IMR-90 (cell line): ENCODE measurements around the gene PTPRK. TPM values are rescaled to one million over a fixed set of nuclear protein-coding genes. Genes with fewer than 3 reads are reported as not detected.

Experiments used
- ATAC-seq: fragments of 200-7000 bp; cut with Tn5 transposase; 2 replicates; pipeline ENCODE4 v1.9.1; 2020; ENCODE audit warnings: low read depth, mild to moderate bottlenecking, moderate library complexity
- BruUV-seq: library from RNA; stranded (reverse); fragments of 400-500 nt; replicated peaks from 2 replicates; lab custom pipeline; 2021; lab: Mats Ljungman, UMichigan
- CTCF ChIA-PET: fragments of 300-600 bp; formaldehyde crosslinking; extraction: SDS; loops from one replicate; lab custom pipeline; 2021; ENCODE audit warnings: antibody characterized with exemption; lab: Yijun Ruan, JAX
- POLR2A ChIA-PET: fragments of 300-600 bp; sonication (Branson Sonifier 250); formaldehyde crosslinking; loops from one replicate; lab custom pipeline; 2022; ENCODE audit warnings: antibody characterized with exemption; ENCODE audit not compliant: unreplicated experiment; lab: Charles Lee
- DNase-seq: peaks from one replicate; pipeline ENCODE4 v3.0.0; 2013
- H2AFZ ChIP-seq: replicated peaks from 2 replicates; pipeline ENCODE3; 2013; ENCODE audit warnings: low read length, mild to moderate bottlenecking; ENCODE audit not compliant: poor library complexity
- H2AK5ac ChIP-seq: 2 replicates; pipeline ENCODE4 v1.6.1; 2013; ENCODE audit warnings: low read depth, low read length, inconsistent platforms
- H2AK9ac ChIP-seq: replicated peaks from 2 replicates; pipeline ENCODE3; 2013; ENCODE audit warnings: mild to moderate bottlenecking, low read depth, low read length, moderate library complexity; ENCODE audit not compliant: poor library complexity
- H2BK120ac ChIP-seq: 2 replicates; pipeline ENCODE4 v1.6.1; 2013; ENCODE audit warnings: low read depth, low read length, inconsistent platforms
- H2BK15ac ChIP-seq: 3 replicates; pipeline ENCODE4 v1.6.1; 2013; ENCODE audit warnings: low read depth, low read length, inconsistent platforms
- H2BK20ac ChIP-seq: 2 replicates; pipeline ENCODE4 v1.6.1; 2013; ENCODE audit warnings: low read depth, mild to moderate bottlenecking, inconsistent platforms, low read length, moderate library complexity
- H2BK5ac ChIP-seq: 2 replicates; pipeline ENCODE4 v1.6.1; 2013; ENCODE audit warnings: mild to moderate bottlenecking, low read depth, low read length, inconsistent platforms; ENCODE audit not compliant: poor library complexity, severe bottlenecking
- H3K14ac ChIP-seq: replicated peaks from 2 replicates; pipeline ENCODE4 v1.6.1; 2013; ENCODE audit warnings: low read depth, low read length, inconsistent platforms
- H3K18ac ChIP-seq: 2 replicates; pipeline ENCODE4 v1.6.1; 2013; ENCODE audit warnings: low read depth, low read length, control low read depth
- H3K23ac ChIP-seq: 2 replicates; pipeline ENCODE4 v1.6.1; 2013; ENCODE audit warnings: low read depth, low read length, inconsistent platforms
- H3K27ac ChIP-seq: 2 replicates; pipeline ENCODE4 v1.5.1; 2013; ENCODE audit warnings: mild to moderate bottlenecking, control low read depth, low read length; ENCODE audit not compliant: insufficient read depth
- H3K27me3 ChIP-seq: 2 replicates; pipeline ENCODE4 v1.6.1; 2013; ENCODE audit warnings: low read length; ENCODE audit not compliant: control insufficient read depth, insufficient read depth
- H3K36me3 ChIP-seq: 2 replicates; pipeline ENCODE4 v1.6.1; 2013; ENCODE audit warnings: low read length, mixed read lengths; ENCODE audit not compliant: control insufficient read depth, insufficient read depth
- H3K4ac ChIP-seq: 2 replicates; pipeline ENCODE4 v1.6.1; 2013; ENCODE audit warnings: low read depth, low read length, inconsistent platforms
- H3K4me1 ChIP-seq: 2 replicates; pipeline ENCODE4 v1.6.1; 2013; ENCODE audit warnings: low read length, mixed read lengths; ENCODE audit not compliant: control insufficient read depth, insufficient read depth
- H3K4me2 ChIP-seq: 2 replicates; pipeline ENCODE4 v1.6.1; 2013; ENCODE audit warnings: low read depth, mild to moderate bottlenecking, control low read depth, low read length, moderate library complexity
- H3K4me3 ChIP-seq: 2 replicates; pipeline ENCODE4 v1.5.1; 2013; ENCODE audit warnings: low read depth, mild to moderate bottlenecking, control low read depth, low read length, moderate library complexity; ENCODE audit not compliant: insufficient read depth
- H3K56ac ChIP-seq: 2 replicates; pipeline ENCODE4 v1.6.1; 2013; ENCODE audit warnings: low read length, inconsistent platforms; ENCODE audit not compliant: insufficient read depth; ENCODE audit errors: extremely low read depth
- H3K79me1 ChIP-seq, 2 experiments: 2 replicates each; pipeline ENCODE4 v1.6.1; 2013; ENCODE audit warnings: low read length in 2 of 2, inconsistent platforms in 1 of 2, low read depth in 1 of 2
- H3K9ac ChIP-seq: 2 replicates; pipeline ENCODE4 v1.6.1; 2013; ENCODE audit warnings: low read depth, low read length, control low read depth
- H3K9me1 ChIP-seq: 2 replicates; pipeline ENCODE4 v1.6.1; 2013; ENCODE audit warnings: low read length, inconsistent platforms; ENCODE audit not compliant: insufficient read depth
- H3K9me3 ChIP-seq: 2 replicates; pipeline ENCODE4 v1.6.1; 2013; ENCODE audit warnings: low read length; ENCODE audit not compliant: control insufficient read depth, insufficient read depth
- H4K20me1 ChIP-seq: 2 replicates; pipeline ENCODE4 v1.6.1; 2013; ENCODE audit warnings: low read length, inconsistent platforms; ENCODE audit not compliant: insufficient read depth
- H4K5ac ChIP-seq: 2 replicates; pipeline ENCODE4 v1.6.1; 2013; ENCODE audit warnings: mild to moderate bottlenecking, low read depth, low read length, control low read depth
- H4K8ac ChIP-seq, 2 experiments: 2 replicates each; pipeline ENCODE4 v1.6.1; 2013; ENCODE audit warnings: low read depth in 2 of 2, low read length in 2 of 2, control low read depth in 1 of 2, inconsistent platforms in 1 of 2
- H4K91ac ChIP-seq: 2 replicates; pipeline ENCODE4 v1.6.1; 2013; ENCODE audit warnings: low read depth, low read length, inconsistent platforms; ENCODE audit not compliant: insufficient read depth
- BHLHE40 ChIP-seq: fragments of 150-350 bp; IDR thresholded peaks from 2 replicates; pipeline ENCODE4 v1.6.1; 2016; ENCODE audit warnings: mild to moderate bottlenecking, low read depth, low read length
- CEBPB ChIP-seq: IDR thresholded peaks from 2 replicates; pipeline ENCODE4 v1.6.1; 2012; ENCODE audit warnings: low read depth, low read length, improper control_type of control experiment
- ELK1 ChIP-seq: fragments of 150-350 bp; IDR thresholded peaks from 2 replicates; pipeline ENCODE4 v1.6.1; 2016; ENCODE audit warnings: low read depth, mild to moderate bottlenecking, low read length, moderate library complexity, borderline replicate concordance
- WGBS, 2 experiments: methylation state at CpG; one replicate each; pipeline versions ENCODE4 v1.1.5 to v1.1.7; 2013; ENCODE audit warnings: missing lambda C conversion rate in 2 of 2; ENCODE audit not compliant: insufficient read length in 1 of 2; ENCODE audit errors: extremely low coverage in 2 of 2; 5-methylcytosine and 5-hydroxymethylcytosine counted together
- dilution Hi-C: fragments of 300-500 bp; cut with HindIII; formaldehyde crosslinking; loops from one replicate; pipeline ENCODE4 v1.14.3; 2018; ENCODE audit warnings: low sequenced_read_pairs; ENCODE audit not compliant: unreplicated experiment
- in situ Hi-C: fragments of 300-500 bp; cut with MboI; formaldehyde crosslinking; loops from 3 replicates; pipeline ENCODE4 v1.14.3; 2019; ENCODE audit warnings: low sequenced_read_pairs, inconsistent platforms, mixed read lengths
- intact Hi-C: fragments of 100-400 bp; cut with micrococcal nuclease; formaldehyde crosslinking; loops from 2 replicates; pipeline ENCODE4 v1.10.0; 2022
- polyA plus RNA-seq, 3 experiments: library from polyadenylated mRNA; depleted of rRNA; stranded (reverse); fragments of >200 nt; gene quantifications; 2 replicates each; pipeline ENCODE4 v1.2.3, GENCODE V29; 2012; ENCODE audit warnings: low replicate concordance in 1 of 3
- total RNA-seq: library from RNA; depleted of rRNA; stranded (reverse); fragments of >200 nt; gene quantifications from 2 replicates; pipeline ENCODE4 v1.2.3, GENCODE V29; 2012

Gene PTPRK
- total and polyA plus RNA-seq, 2 of the 4 experiments (the other 2 are of a cell fraction): 18.0 to 80.8 TPM

GRCh38 chr6:128499079-128499731, 21.2 kb downstream of the PTPRK start:
- no peak overlapping the region for H2BK20ac ChIP-seq
- peaks cover 12% of the 10 kb centered on the region for H3K9me1 ChIP-seq
- H2AK5ac ChIP-seq: no peak overlapping the region
- peaks cover 4% of the 10 kb centered on the region; the same call in 1 of the 2 replicates for H3K36me3 ChIP-seq
- ATAC-seq: no peak
- intact Hi-C loops (no loop called here), in situ Hi-C loops (no loop called here), dilution Hi-C loops (no loop called here)
- peaks cover 41 to 54% of the 10 kb centered on the region in 2 experiments for H3K79me1 ChIP-seq
- H3K9ac ChIP-seq: no peak overlapping the region
- no peak overlapping the region for H2BK15ac ChIP-seq
- H4K8ac ChIP-seq: no peak overlapping the region
- H3K4ac ChIP-seq: no peak overlapping the region
- TF ChIP-seq BHLHE40 (no peak), ELK1 (no peak), CEBPB (0 out of 2 replicates have a peak, but pooled peaks have one; percentile 37)
- H3K18ac ChIP-seq: no peak overlapping the region
- WGBS, 2 experiments: no CpG with 5 or more reads among the region's 4 CpGs
- H3K4me3 ChIP-seq: no peak overlapping the region
- H3K14ac ChIP-seq: no peak overlapping the region
- H3K9me3 ChIP-seq: no peaks in the 10 kb centered on the region
- BruUV-seq: no TSS peak
- H3K4me1 ChIP-seq: peaks cover 10% of the 10 kb centered on the region
- DNase-seq: no peak
- H4K91ac ChIP-seq: no peak overlapping the region
- no peak overlapping the region for H2BK120ac ChIP-seq
- no peak overlapping the region for H3K23ac ChIP-seq
- no peak overlapping the region for H2AK9ac ChIP-seq
- ChIA-PET POLR2A (no interaction called here), CTCF (no interaction called here)
- H3K27ac ChIP-seq: no peak overlapping the region
- H4K5ac ChIP-seq: no peak overlapping the region
- no peak overlapping the region for H3K4me2 ChIP-seq
- H2AFZ ChIP-seq: no peak overlapping the region
- no peak overlapping the region for H3K56ac ChIP-seq
- no peak overlapping the region for H2BK5ac ChIP-seq
- H4K20me1 ChIP-seq: peaks cover 55% of the 10 kb centered on the region; the same call in 1 of the 2 replicates
- H3K27me3 ChIP-seq: no peaks in the 10 kb centered on the region
